Measurements from ENCODE around the gene CCN6. TPM values are rescaled to one million over a fixed set of nuclear protein-coding genes. Genes with fewer than 3 reads are reported as not detected.

CCN6 gene
- total RNA-seq, 1 donor from 2014 or later = not detected

- no peaks in the 10 kb centered on the region for H3K27me3 Mint-ChIP-seq
- no peak for TF ChIP-seq CTCF (conservative IDR thresholded peaks at IDR 0.05)
- H3K27ac Mint-ChIP-seq = no peak overlapping the region
- peaks cover 5% of the 10 kb centered on the region for H3K9me3 Mint-ChIP-seq
- peaks cover 6% of the 10 kb centered on the region for H3K36me3 Mint-ChIP-seq
- peaks cover 39% of the 10 kb centered on the region for H3K4me1 Mint-ChIP-seq (ENCODE audit: unreplicated experiment)
- DNase-seq (ENCODE audit: extremely low spot score, unreplicated experiment) = no peak
- no peak overlapping the region for H3K4me3 Mint-ChIP-seq
Observed at GRCh38 chr6:112022749-112023148, 31.2 kb upstream of the CCN6 start.

GRCh38 chr6:112024464-112024863, 29.4 kb upstream of the CCN6 start:
- no peak for DNase-seq (ENCODE audit: extremely low spot score, unreplicated experiment)
- peaks cover 6% of the 10 kb centered on the region for H3K36me3 Mint-ChIP-seq
- peaks cover 10% of the 10 kb centered on the region for H3K9me3 Mint-ChIP-seq

GRCh38 chr6:112026933-112027332, 27.0 kb upstream of the CCN6 start:
- no peak overlapping the region for H3K4me3 Mint-ChIP-seq
- H3K4me1 Mint-ChIP-seq (ENCODE audit: unreplicated experiment) = peaks cover 28% of the 10 kb centered on the region
- peaks cover 10% of the 10 kb centered on the region for H3K9me3 Mint-ChIP-seq
- peaks cover 6% of the 10 kb centered on the region for H3K36me3 Mint-ChIP-seq
- H3K27me3 Mint-ChIP-seq = no peaks in the 10 kb centered on the region
- DNase-seq (ENCODE audit: extremely low spot score, unreplicated experiment) = no peak
- no peak overlapping the region for H3K27ac Mint-ChIP-seq
- no peak for TF ChIP-seq CTCF (conservative IDR thresholded peaks at IDR 0.05)

More at GRCh38 chr6:112024464-112024863, 29.4 kb upstream of the CCN6 start:
- no peak overlapping the region for H3K27ac Mint-ChIP-seq
- TF ChIP-seq CTCF (conservative IDR thresholded peaks at IDR 0.05) = no peak
- H3K27me3 Mint-ChIP-seq = no peaks in the 10 kb centered on the region
- H3K4me1 Mint-ChIP-seq (ENCODE audit: unreplicated experiment) = peaks cover 35% of the 10 kb centered on the region
- H3K4me3 Mint-ChIP-seq = no peak overlapping the region

- Mint-ChIP-seq H3K27me3 (no peaks in the 10 kb centered on the region), H3K36me3 (peaks cover 6% of the 10 kb centered on the region), H3K9me3 (peaks cover 10% of the 10 kb centered on the region), H3K4me3 (no peak overlapping the region), H3K4me1 (ENCODE audit: unreplicated experiment) (peaks cover 23% of the 10 kb centered on the region), H3K27ac (peak overlapping the region; percentile 32)
- no peak for DNase-seq (ENCODE audit: extremely low spot score, unreplicated experiment)
- no peak for TF ChIP-seq CTCF (conservative IDR thresholded peaks at IDR 0.05)
Observed at GRCh38 chr6:112027942-112028674, 25.8 kb upstream of the CCN6 start.

GRCh38 chr6:112029045-112029822, 24.7 kb upstream of the CCN6 start:
- peak; percentile 89 for TF ChIP-seq CTCF (conservative IDR thresholded peaks at IDR 0.05)
- DNase-seq (ENCODE audit: extremely low spot score, unreplicated experiment) = no peak
- Mint-ChIP-seq H3K36me3 (peaks cover 5% of the 10 kb centered on the region), H3K9me3 (peaks cover 5% of the 10 kb centered on the region), H3K27ac (peak overlapping the region; percentile 97), H3K4me1 (ENCODE audit: unreplicated experiment) (peaks cover 23% of the 10 kb centered on the region), H3K27me3 (peaks cover 4% of the 10 kb centered on the region), H3K4me3 (peak overlapping the region; percentile 74)

Data from type B pancreatic cell (in vitro differentiated cells).